ENCODE results near the gene IFNA7.

GRCh38 chr9:21174671-21175070 is 27.3 kb downstream of the IFNA7 start:
- TF ChIP-seq POLR2A (IDR thresholded peaks at IDR 0.05) (no peak), CTCF (IDR thresholded peaks at IDR 0.05) (no peak)
